Keratinocyte (primary cell): ENCODE measurements around the gene VPS37C.

Experiments used
- EZH2 ChIP-seq: IDR thresholded peaks from one replicate; pipeline ENCODE4 v1.6.1; 2012; ENCODE audit warnings: inconsistent platforms, mild to moderate bottlenecking, low read length, moderate library complexity
- TF ChIP-seq, protein P1 (sequence below), 3 experiments: IDR thresholded peaks in 1 of 3; conservative IDR thresholded peaks in 1 of 3; optimal IDR thresholded peaks in 1 of 3; 2 replicates in 2 of 3; 3 replicates in 1 of 3; pipeline versions ENCODE3 to v1.5.1; 2011; ENCODE audit warnings: low read length in 3 of 3, mild to moderate bottlenecking in 3 of 3, moderate library complexity in 2 of 3, control low read depth in 1 of 3, inconsistent platforms in 1 of 3; ENCODE audit not compliant: insufficient read depth in 2 of 3; ENCODE audit errors: extremely low read depth in 1 of 3

GRCh38 chr11:61118406-61118805 lies 42.8 kb downstream of the VPS37C start:
- TF ChIP-seq EZH2 = no peak
- TF ChIP-seq, protein P1, sequence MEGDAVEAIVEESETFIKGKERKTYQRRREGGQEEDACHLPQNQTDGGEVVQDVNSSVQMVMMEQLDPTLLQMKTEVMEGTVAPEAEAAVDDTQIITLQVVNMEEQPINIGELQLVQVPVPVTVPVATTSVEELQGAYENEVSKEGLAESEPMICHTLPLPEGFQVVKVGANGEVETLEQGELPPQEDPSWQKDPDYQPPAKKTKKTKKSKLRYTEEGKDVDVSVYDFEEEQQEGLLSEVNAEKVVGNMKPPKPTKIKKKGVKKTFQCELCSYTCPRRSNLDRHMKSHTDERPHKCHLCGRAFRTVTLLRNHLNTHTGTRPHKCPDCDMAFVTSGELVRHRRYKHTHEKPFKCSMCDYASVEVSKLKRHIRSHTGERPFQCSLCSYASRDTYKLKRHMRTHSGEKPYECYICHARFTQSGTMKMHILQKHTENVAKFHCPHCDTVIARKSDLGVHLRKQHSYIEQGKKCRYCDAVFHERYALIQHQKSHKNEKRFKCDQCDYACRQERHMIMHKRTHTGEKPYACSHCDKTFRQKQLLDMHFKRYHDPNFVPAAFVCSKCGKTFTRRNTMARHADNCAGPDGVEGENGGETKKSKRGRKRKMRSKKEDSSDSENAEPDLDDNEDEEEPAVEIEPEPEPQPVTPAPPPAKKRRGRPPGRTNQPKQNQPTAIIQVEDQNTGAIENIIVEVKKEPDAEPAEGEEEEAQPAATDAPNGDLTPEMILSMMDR (optimal IDR thresholded peaks at IDR 0.05 in 1 of 3, IDR thresholded peaks at IDR 0.05 in 1 of 3, conservative IDR thresholded peaks at IDR 0.05 in 1 of 3; ENCODE audit: extremely low read depth in 1 of 3, insufficient read depth in 2 of 3, low read length in 3 of 3) = no peak
